CD4-positive, alpha-beta T cell treated with Interleukin-6 for 4 hours (primary cell): ENCODE results near the gene ZYG11A.

Source experiments
- DNase-seq: peaks from one replicate; pipeline ENCODE4 v3.0.0-alpha.2; 2020; ENCODE audit warnings: mixed read lengths

Gene ZYG11A

DNA sequence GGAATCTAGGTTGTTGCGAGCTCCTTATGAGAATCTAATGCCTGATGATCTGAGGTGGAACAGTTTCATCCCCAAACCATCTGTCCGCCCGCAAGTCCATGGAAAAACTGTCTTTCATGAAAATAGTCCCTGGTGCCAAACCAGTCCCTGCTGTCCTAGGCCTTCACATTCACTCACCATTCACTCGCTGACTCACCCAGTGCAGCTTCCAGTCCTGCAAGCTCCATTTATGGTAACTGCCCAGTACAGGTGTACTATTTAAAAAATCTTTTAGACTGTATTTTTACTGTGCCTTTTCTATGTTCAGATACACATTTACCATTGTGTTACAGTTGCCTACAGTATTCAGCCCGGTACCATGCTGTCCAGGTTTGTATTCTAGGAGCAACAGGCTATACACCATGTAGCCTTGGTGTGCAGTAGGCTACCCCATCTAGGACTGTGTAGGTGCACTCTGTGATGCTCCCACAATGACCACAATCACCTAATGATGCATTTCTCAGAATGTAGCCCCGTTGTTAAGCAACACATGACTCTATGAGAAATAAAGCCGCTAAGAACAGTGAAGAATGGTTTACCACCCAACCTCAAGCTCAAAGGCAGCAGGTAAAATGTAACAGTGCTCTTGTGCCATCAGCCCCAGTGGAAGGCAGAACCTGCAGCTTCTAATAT, 76.6 kb downstream of the ZYG11A start:
- no peak for DNase-seq

DNA sequence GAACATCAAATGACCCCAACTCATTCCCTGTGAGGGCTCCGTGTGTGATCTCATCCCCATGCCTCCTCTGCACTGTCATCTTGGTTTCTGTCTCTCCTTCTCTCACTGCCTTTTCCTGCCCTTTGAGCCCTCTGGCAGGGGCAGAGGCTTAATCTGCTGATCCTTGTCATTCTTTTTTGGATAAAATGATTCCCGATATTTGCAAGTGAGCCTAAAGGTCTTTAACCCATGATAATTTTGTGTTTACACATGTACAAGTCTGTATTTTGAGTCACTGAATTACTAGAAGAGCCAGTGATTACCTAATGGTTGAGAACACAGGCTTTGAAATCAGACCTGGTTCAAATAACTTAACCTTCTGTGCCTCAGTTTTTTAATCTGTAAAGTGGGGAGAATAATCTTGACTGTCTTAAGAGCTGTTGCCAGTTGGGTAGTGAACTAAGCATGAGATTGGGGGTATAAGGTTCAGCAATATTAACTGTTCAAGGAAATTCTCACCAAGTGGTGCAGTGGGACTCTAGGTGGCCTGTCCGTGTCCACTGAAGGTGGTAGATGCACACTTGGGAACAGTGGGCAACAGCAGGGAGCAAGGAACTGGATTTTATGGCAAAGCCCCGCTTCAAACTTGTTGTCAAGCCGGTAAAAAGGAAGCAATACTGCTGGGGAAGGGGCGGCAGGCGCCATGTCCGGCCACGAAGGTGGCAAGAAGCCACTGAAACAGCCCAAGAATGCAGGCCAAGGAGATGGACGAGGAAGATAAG, 77.3 kb downstream of the ZYG11A start:
- DNase-seq, result no peak

GRCh38 chr1:52920791-52921291, 78.3 kb downstream of the ZYG11A start:
- DNase-seq, result no peak

DNA sequence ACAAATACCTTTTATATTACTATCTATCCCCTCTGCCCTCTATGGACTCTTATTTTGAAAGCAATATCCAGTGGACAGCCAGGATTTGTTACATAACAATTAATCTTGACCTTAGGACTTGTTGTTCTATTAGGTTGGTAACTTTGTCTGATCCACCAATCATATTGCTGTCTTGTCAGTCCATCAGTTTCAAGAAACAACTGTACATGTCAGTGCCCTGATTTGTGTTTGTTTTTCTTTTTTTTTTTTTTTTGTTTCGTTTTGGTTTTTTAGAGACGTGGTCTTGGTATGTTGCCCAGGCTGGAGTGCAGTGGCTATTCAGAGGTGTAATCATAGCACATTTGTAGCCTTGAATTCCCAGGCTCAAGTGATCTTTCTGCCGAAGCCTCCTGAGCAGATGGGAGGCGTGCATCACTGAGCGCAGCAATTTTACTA, 83.0 kb downstream of the ZYG11A start:
- no peak for DNase-seq

- DNase-seq, result no peak
These were observed 84.3 kb downstream of the ZYG11A start for GRCh38 chr1:52926864-52927211.

DNA sequence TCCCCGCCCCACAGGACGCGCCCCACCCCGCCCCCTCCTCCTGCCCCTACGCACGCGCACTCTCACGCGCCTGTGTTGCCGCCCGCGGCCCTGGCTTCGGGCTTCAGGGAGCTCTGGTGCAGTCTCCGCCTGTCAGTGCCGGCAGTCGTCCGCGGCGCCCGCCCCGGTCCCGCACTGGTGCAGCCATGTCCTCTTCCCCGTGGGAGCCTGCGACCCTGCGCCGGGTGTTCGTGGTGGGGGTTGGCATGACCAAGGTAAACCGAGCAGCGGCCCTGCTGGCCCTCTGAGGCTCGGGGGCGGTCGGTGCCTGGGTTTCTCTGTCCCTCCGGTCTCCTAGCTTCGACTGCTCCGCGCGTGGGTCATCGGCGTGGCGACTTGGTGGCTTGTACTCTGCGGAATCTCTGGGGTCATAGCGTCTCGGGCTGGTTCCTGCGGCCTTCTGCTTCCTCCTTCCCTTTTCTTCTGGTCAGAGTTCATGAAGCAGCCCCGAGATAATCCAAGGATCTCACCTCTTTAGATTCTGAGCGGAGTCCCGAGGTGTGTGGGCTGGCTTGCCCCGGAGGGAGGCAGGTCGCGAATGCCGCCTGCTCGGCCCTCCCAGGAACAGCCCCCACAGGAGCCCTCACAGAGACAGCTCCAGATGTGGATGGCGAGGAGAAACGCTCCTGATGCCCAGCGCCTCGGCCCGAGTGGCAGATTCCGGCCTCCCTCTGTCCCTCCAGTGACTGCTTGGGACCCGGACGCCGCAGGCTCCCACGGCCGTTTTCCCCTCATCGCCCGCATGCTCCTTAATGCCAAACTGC, 84.9 kb downstream of the ZYG11A start, which contains the start of gene SCP2:
Gene SCP2, plus strand, starts transcription at position 65 of the 803 bp plus-strand sequence. Its CDS starts 121 bp downstream, at position 186.
- peak; percentile 90 for DNase-seq

- no peak for DNase-seq
These were observed 85.5 kb downstream of the ZYG11A start for GRCh38 chr1:52928015-52928404.

GRCh38 chr1:52929019-52929418, 86.5 kb downstream of the ZYG11A start:
- DNase-seq, result no peak

DNA sequence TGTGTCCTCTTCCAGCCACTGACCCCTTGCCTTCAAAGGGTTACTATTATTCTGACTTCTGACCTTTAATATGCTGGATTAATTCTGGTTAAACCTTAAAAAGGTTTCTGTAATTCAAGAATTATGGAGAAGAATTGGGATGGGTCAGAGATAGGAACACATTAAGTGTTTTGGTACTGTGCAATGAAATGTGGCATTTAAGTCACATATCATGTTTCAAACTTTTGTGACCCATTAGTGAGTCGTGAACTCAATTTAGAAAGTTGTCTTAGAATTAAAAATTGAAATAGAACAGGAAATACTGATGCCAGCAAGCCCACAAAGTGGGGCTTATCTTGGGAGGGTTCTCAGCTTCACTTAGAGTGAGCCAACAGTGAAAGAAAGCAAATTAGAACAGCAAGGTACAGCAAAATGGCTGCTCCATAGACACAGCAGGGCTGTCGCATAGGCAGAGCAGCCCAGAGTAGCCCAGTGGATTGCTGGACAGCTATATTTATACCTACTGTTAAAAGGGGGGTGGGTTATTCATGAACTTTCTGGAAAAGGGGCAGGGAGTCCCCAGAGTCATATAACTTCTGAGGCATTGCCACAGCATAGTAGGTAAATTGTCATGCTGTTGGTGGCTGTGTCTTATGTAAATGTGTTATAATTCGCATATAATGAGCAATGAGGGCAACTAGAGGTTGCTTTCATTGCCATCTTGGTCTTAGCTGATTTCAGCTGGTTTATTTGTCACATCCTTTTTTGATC, 95.0 kb downstream of the ZYG11A start:
- DNase-seq, result no peak

DNA sequence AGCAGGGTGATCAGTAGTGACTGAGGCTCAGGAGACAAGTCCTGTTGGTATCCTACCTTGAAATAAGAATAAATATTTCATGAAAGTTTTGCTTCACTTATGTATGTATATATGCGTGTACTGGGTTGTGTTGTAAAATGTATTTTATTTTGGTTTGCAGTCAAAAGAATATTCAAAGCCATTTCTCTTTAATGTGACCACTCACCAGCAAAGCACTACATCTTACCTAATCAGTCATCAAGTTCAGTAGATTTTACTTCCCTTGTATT, 95.6 kb downstream of the ZYG11A start:
- DNase-seq, result no peak

DNA sequence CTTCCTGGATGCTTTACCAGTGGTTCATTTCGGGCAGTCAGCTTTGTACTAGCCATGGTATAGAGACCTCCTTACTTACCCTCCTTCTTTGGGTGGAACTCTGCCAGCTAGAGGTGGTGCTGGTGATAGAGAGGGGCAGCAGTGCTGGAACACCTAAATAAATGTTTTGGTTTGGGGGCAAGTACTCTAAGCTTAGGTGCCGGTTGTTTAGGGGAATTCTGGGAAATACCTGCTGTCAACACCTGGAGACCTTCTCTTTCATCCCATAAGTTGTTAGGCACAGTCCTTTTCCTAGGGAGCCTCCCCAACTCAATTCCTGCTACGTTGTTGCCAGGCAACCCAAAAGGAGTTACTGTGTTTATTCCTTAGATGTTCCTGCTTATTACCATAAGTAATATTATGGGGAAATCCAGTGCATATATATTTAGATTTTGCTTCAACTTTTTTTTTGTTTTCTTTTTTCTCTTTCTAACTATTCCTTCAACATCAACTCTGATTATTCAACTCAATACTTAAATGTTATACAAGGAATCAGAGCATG, 101.4 kb downstream of the ZYG11A start:
- no peak for DNase-seq

- DNase-seq, result no peak
These were observed 102.0 kb downstream of the ZYG11A start for GRCh38 chr1:52944566-52944965.
